Nucleus accumbens (tissue), 56 donors: ENCODE results near the gene HRG.

Experiments used
- DNase-seq, 56 donors: peaks; one replicate each; lab custom pipeline; 2025; lab: John Stamatoyannopoulos, UW

HRG gene

GRCh38 chr3:186719945-186720739, 54.3 kb downstream of the HRG start:
- DNase-seq = no peak

GRCh38 chr3:186722457-186722856, 56.6 kb downstream of the HRG start:
- DNase-seq = no peak

- DNase-seq = no peak
Measured at GRCh38 chr3:186724911-186725310, 59.1 kb downstream of the HRG start.
